ENCODE results near the gene FCRL4. TPM values are rescaled to one million over a fixed set of nuclear protein-coding genes. Genes with fewer than 3 reads are reported as not detected.
A peak's percentile ranks its signal among the peaks of the same experiment; 100 is the strongest.

FCRL4 gene
- total RNA-seq, 1 experiment from 2014 or later = not detected

DNA sequence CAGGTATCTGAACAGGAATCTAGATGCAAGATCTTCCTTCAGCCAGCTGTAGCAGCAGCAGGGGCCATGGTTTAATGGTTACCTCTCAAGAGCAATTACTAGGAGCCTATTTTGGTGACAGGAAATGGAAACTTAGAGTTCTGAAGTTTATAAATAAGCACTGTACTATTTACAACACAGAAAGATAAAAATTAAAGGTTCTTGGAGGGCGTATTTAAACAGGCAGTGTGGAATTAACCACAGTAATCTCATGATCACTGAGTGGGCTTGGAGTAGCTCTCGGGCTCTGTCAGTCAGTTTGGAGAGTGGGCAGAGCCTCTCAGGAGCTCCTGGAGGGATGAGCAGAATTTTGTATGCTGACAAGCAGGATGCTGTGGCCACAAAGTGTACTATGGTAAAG is 35.4 kb downstream of the FCRL4 start:
- Histone ChIP-seq H3K23me2 (ENCODE audit: insufficient read length, low read depth, low read length, poor library complexity, severe bottlenecking) (no peaks in the 10 kb centered on the region), H3K4me1 (ENCODE audit: insufficient read depth, low read length) (peaks cover 10% of the 10 kb centered on the region; the same call in 1 of the 2 replicates), H3T11ph (ENCODE audit: low read length) (no peak overlapping the region), H2BK20ac (ENCODE audit: low read depth, low read length, poor library complexity, severe bottlenecking) (no peak overlapping the region), H3K56ac (ENCODE audit: insufficient read length, low read depth, low read length) (no peak overlapping the region), H4K8ac (replicated peaks; ENCODE audit: insufficient read length, low read depth, low read length) (no peak overlapping the region), H3K79me1 (ENCODE audit: insufficient read depth, low read depth, low read length, poor library complexity, severe bottlenecking) (no peaks in the 10 kb centered on the region), H3K4me2 (ENCODE audit: insufficient read depth, insufficient read length, low read length) (no peak overlapping the region), H2BK15ac (ENCODE audit: low read depth, low read length) (no peak overlapping the region), H4K20me1 (ENCODE audit: control insufficient read depth, insufficient read depth, insufficient read length) (no peaks in the 10 kb centered on the region), H3K27ac (ENCODE audit: insufficient read length, low read depth, low read length) (no peak overlapping the region), H3K18ac (ENCODE audit: insufficient read length, low read depth, low read length) (no peak overlapping the region), H2BK120ac (ENCODE audit: low read depth, low read length, poor library complexity, severe bottlenecking) (no peak overlapping the region), H3K14ac (ENCODE audit: insufficient read depth, low read length) (no peak overlapping the region), H2AFZ (ENCODE audit: low read length) (no peak overlapping the region), H3K27me3 (ENCODE audit: insufficient read depth, low read length) (no peaks in the 10 kb centered on the region), H3K9ac (ENCODE audit: extremely low read depth, insufficient read length, low read length) (no peak overlapping the region), H3K9me3 (ENCODE audit: control insufficient read depth, low read depth, low read length) (no peaks in the 10 kb centered on the region), H2BK12ac (ENCODE audit: insufficient read length, low read depth, low read length) (no peak overlapping the region), H4K91ac (ENCODE audit: insufficient read length, low read depth, low read length) (no peak overlapping the region), H3K23ac (ENCODE audit: insufficient read length, low read depth, low read length) (no peak overlapping the region), H2BK5ac (ENCODE audit: insufficient read length, low read length) (no peak overlapping the region), H2AK5ac (ENCODE audit: insufficient read length, low read length) (no peak overlapping the region), H3K79me2 (ENCODE audit: insufficient read depth, low read length) (no peaks in the 10 kb centered on the region; the same call in 1 of the 2 replicates), H4K5ac (ENCODE audit: insufficient read length, low read depth, low read length) (no peak overlapping the region), H3K4ac (ENCODE audit: low read depth, low read length) (no peak overlapping the region)
- peak overlapping the region in 2 of 3 experiments; percentile 27 to 58; a peak in 2 of 7 replicates for H3K27ac Mint-ChIP-seq
- no peaks in the 10 kb centered on the region for H3K36me3 Mint-ChIP-seq (ENCODE audit: insufficient read depth in 1 of 3, low read depth in 3 of 3)
- DNase-seq = no peak
- peaks cover 36 to 48% of the 10 kb centered on the region in 2 experiments for H3K4me1 Mint-ChIP-seq
- no CpG with 5 or more reads among the region's 2 CpGs for WGBS (ENCODE audit: extremely low coverage, insufficient read length, low lambda C conversion rate)
- H3K4me3 Mint-ChIP-seq = no peak overlapping the region
- TF ChIP-seq, protein P1, sequence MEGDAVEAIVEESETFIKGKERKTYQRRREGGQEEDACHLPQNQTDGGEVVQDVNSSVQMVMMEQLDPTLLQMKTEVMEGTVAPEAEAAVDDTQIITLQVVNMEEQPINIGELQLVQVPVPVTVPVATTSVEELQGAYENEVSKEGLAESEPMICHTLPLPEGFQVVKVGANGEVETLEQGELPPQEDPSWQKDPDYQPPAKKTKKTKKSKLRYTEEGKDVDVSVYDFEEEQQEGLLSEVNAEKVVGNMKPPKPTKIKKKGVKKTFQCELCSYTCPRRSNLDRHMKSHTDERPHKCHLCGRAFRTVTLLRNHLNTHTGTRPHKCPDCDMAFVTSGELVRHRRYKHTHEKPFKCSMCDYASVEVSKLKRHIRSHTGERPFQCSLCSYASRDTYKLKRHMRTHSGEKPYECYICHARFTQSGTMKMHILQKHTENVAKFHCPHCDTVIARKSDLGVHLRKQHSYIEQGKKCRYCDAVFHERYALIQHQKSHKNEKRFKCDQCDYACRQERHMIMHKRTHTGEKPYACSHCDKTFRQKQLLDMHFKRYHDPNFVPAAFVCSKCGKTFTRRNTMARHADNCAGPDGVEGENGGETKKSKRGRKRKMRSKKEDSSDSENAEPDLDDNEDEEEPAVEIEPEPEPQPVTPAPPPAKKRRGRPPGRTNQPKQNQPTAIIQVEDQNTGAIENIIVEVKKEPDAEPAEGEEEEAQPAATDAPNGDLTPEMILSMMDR (conservative IDR thresholded peaks at IDR 0.05) = no peak
- H3K27me3 Mint-ChIP-seq (ENCODE audit: low read depth) = no peaks in the 10 kb centered on the region
- H3K9me3 Mint-ChIP-seq = no peaks in the 10 kb centered on the region
